ENCODE measurements around the gene PAFAH1B1. TPM values are rescaled to one million over a fixed set of nuclear protein-coding genes. Genes with fewer than 3 reads are reported as not detected.

Gene PAFAH1B1
- total and polyA plus RNA-seq, 11 donors, result 32.6 to 154 (median 118) TPM

- Histone ChIP-seq H3K4me3 (no peak overlapping the region), H3K4me1 (peaks cover 0 to 76% (median 50%) of the 10 kb centered on the region in 12 donors)
Observed at GRCh38 chr17:2608350-2608913, 15.0 kb downstream of the PAFAH1B1 start.

GRCh38 chr17:2609091-2609490 lies 15.6 kb downstream of the PAFAH1B1 start:
- peaks cover 0 to 80% (median 51%) of the 10 kb centered on the region in 12 donors for H3K4me1 ChIP-seq
- 80 to 92% (median 88%) methylated on average over 7 of the region's 7 CpGs for WGBS, 4 donors
- TF ChIP-seq CTCF (IDR thresholded peaks at IDR 0.05) (no peak), POLR2A (IDR thresholded peaks at IDR 0.05) (no peak)

More at GRCh38 chr17:2608350-2608913, 15.0 kb downstream of the PAFAH1B1 start:
- ATAC-seq, result peak in 2 of 4 donors; percentile 28 to 45
- TF ChIP-seq POLR2A (IDR thresholded peaks at IDR 0.05) (no peak), CTCF (IDR thresholded peaks at IDR 0.05) (no peak)
- Histone ChIP-seq H3K27ac (no peak overlapping the region), H3K9me3 (no peaks in the 10 kb centered on the region), H3K36me3 (peaks cover 0 to 8% (median 2%) of the 10 kb centered on the region in 9 donors), H3K27me3 (no peaks in the 10 kb centered on the region)
- intact Hi-C loops (cut with DNase I), result loop anchor here in 1 of 10 donors (10.0 kb wide), 1 partner anchor 46 kb away; no protein-coding TSS in a partner anchor
- DNase-seq, result no peak
- 57 to 61% (median 58%) methylated on average over 6 of the region's 6 CpGs for WGBS, 4 donors

GRCh38 chr17:2610195-2611175 lies 17.0 kb downstream of the PAFAH1B1 start:
- WGBS, 4 donors, result 41 to 63% (median 49%) methylated on average over 3 of the region's 3 CpGs
- ATAC-seq (no peak), DNase-seq (no peak)
- Histone ChIP-seq H3K36me3 (peaks cover 0 to 13% (median 0%) of the 10 kb centered on the region in 9 donors), H3K27me3 (no peaks in the 10 kb centered on the region), H3K4me3 (no peak overlapping the region), H3K4me1 (peaks cover 0 to 82% (median 40%) of the 10 kb centered on the region in 12 donors), H3K9me3 (no peaks in the 10 kb centered on the region), H3K27ac (no peak overlapping the region)
- intact Hi-C loops (cut with DNase I), result loop anchor here in 1 of 10 donors (10.0 kb wide), 1 partner anchor 64 kb away; no protein-coding TSS in a partner anchor
- TF ChIP-seq CTCF (IDR thresholded peaks at IDR 0.05) (no peak), POLR2A (IDR thresholded peaks at IDR 0.05) (no peak)

More at GRCh38 chr17:2609091-2609490, 15.6 kb downstream of the PAFAH1B1 start:
- no peak for ATAC-seq
- H3K27me3 ChIP-seq, result no peaks in the 10 kb centered on the region
- no peaks in the 10 kb centered on the region for H3K9me3 ChIP-seq
- no peak for DNase-seq
- peaks cover 0 to 11% (median 2%) of the 10 kb centered on the region in 9 donors for H3K36me3 ChIP-seq
- intact Hi-C loops (cut with DNase I), result loop anchor here in 1 of 10 donors (10.0 kb wide), 1 partner anchor 46 kb away; no protein-coding TSS in a partner anchor
- no peak overlapping the region for H3K27ac ChIP-seq
- no peak overlapping the region for H3K4me3 ChIP-seq

GRCh38 chr17:2611627-2612026 lies 18.2 kb downstream of the PAFAH1B1 start:
- WGBS, 4 donors, result 81 to 82% (median 81%) methylated on average over 7 of the region's 7 CpGs
- intact Hi-C loops (cut with DNase I), result loop anchor here in 1 of 10 donors (10.0 kb wide), 1 partner anchor 63 kb away; no protein-coding TSS in a partner anchor
- DNase-seq (no peak), ATAC-seq (no peak)
- H3K27me3 ChIP-seq, result no peaks in the 10 kb centered on the region
- H3K27ac ChIP-seq, result no peak overlapping the region
- TF ChIP-seq POLR2A (IDR thresholded peaks at IDR 0.05), result no peak
- no peak for TF ChIP-seq CTCF (IDR thresholded peaks at IDR 0.05)
- H3K36me3 ChIP-seq, result peaks cover 0 to 13% (median 0%) of the 10 kb centered on the region in 9 donors
- peaks cover 0 to 81% (median 30%) of the 10 kb centered on the region in 12 donors for H3K4me1 ChIP-seq
- no peaks in the 10 kb centered on the region for H3K9me3 ChIP-seq
- H3K4me3 ChIP-seq, result no peak overlapping the region

All from heart left ventricle (tissue), 16 donors.